Osteoblast (primary cell): ENCODE measurements around the gene CD74. TPM values are rescaled to one million over a fixed set of nuclear protein-coding genes. Genes with fewer than 3 reads are reported as not detected.

Experiments
- DNase-seq: peaks from one replicate; pipeline ENCODE4 v3.0.0; 2011; ENCODE audit warnings: low spot score, mixed read lengths; ENCODE audit not compliant: insufficient read length; ENCODE audit errors: missing footprints
- H2AFZ ChIP-seq: 2 replicates; pipeline ENCODE4 v1.6.0; 2011; ENCODE audit warnings: mild to moderate bottlenecking, low read length
- H3K27ac ChIP-seq: 2 replicates; pipeline ENCODE4 v1.5.1; 2011; ENCODE audit warnings: mild to moderate bottlenecking, low read depth, low read length, moderate library complexity
- H3K27me3 ChIP-seq: 2 replicates; pipeline ENCODE4 v1.6.0; 2012; ENCODE audit warnings: mild to moderate bottlenecking, control low read depth, inconsistent platforms, low read length, moderate library complexity; ENCODE audit not compliant: insufficient read depth
- H3K36me3 ChIP-seq: 2 replicates; pipeline ENCODE4 v1.5.1; 2011; ENCODE audit warnings: mild to moderate bottlenecking, low read length, control low read depth, moderate library complexity; ENCODE audit not compliant: insufficient read depth
- H3K4me1 ChIP-seq: 2 replicates; pipeline ENCODE4 v1.5.1; 2011; ENCODE audit warnings: mild to moderate bottlenecking, low read length, control low read depth, moderate library complexity; ENCODE audit not compliant: insufficient read depth
- H3K4me2 ChIP-seq: 2 replicates; pipeline ENCODE4 v1.6.0; 2011; ENCODE audit warnings: mild to moderate bottlenecking, low read length; ENCODE audit not compliant: insufficient read depth
- H3K4me3 ChIP-seq: fragments of 200-600 bp; sonication (generic); 3 replicates; pipeline ENCODE4 v1.5.1; 2012; ENCODE audit warnings: mild to moderate bottlenecking, low read length, inconsistent platforms; ENCODE audit not compliant: insufficient read depth
- H3K79me2 ChIP-seq: 2 replicates; pipeline ENCODE4 v1.6.0; 2012; ENCODE audit warnings: mild to moderate bottlenecking, low read length, control low read depth, inconsistent platforms; ENCODE audit not compliant: insufficient read depth
- H3K9me3 ChIP-seq: 2 replicates; pipeline ENCODE4 v1.5.1; 2011; ENCODE audit warnings: low read depth, low read length, control low read depth
- H4K20me1 ChIP-seq: 2 replicates; pipeline ENCODE4 v1.6.0; 2012; ENCODE audit warnings: mild to moderate bottlenecking, low read length, control low read depth; ENCODE audit not compliant: insufficient read depth
- total RNA-seq: library from RNA; depleted of rRNA; stranded (reverse); fragments of >200 nt; gene quantifications from 2 replicates; pipeline ENCODE4 v1.2.3, GENCODE V29; 2012
- TF ChIP-seq, protein P1 (sequence below): IDR thresholded peaks from 2 replicates; pipeline ENCODE4 v1.5.1; 2011; ENCODE audit warnings: mild to moderate bottlenecking, low read depth, low read length, moderate library complexity; ENCODE audit errors: extremely low read depth

The CD74 gene
- total RNA-seq, 1 donor = 21.4 TPM

GRCh38 chr5:150406723-150407095 lies 6.0 kb downstream of the CD74 start:
- Histone ChIP-seq H4K20me1 (no peaks in the 10 kb centered on the region), H3K27ac (no peak overlapping the region), H3K36me3 (no peaks in the 10 kb centered on the region), H3K4me2 (no peak overlapping the region), H3K4me1 (peaks cover 5% of the 10 kb centered on the region), H2AFZ (no peak overlapping the region), H3K27me3 (no peaks in the 10 kb centered on the region), H3K4me3 (no peak overlapping the region), H3K79me2 (no peaks in the 10 kb centered on the region), H3K9me3 (no peaks in the 10 kb centered on the region)
- DNase-seq = peak; percentile 31
- TF ChIP-seq, protein P1, sequence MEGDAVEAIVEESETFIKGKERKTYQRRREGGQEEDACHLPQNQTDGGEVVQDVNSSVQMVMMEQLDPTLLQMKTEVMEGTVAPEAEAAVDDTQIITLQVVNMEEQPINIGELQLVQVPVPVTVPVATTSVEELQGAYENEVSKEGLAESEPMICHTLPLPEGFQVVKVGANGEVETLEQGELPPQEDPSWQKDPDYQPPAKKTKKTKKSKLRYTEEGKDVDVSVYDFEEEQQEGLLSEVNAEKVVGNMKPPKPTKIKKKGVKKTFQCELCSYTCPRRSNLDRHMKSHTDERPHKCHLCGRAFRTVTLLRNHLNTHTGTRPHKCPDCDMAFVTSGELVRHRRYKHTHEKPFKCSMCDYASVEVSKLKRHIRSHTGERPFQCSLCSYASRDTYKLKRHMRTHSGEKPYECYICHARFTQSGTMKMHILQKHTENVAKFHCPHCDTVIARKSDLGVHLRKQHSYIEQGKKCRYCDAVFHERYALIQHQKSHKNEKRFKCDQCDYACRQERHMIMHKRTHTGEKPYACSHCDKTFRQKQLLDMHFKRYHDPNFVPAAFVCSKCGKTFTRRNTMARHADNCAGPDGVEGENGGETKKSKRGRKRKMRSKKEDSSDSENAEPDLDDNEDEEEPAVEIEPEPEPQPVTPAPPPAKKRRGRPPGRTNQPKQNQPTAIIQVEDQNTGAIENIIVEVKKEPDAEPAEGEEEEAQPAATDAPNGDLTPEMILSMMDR = no peak

- H3K4me3 ChIP-seq = no peak overlapping the region
- no peaks in the 10 kb centered on the region for H3K36me3 ChIP-seq
- H4K20me1 ChIP-seq = no peaks in the 10 kb centered on the region
- no peak overlapping the region for H2AFZ ChIP-seq
- H3K4me1 ChIP-seq = peaks cover 5% of the 10 kb centered on the region
- TF ChIP-seq, protein P1 = no peak
- H3K27ac ChIP-seq = no peak overlapping the region
- H3K79me2 ChIP-seq = no peaks in the 10 kb centered on the region
- no peaks in the 10 kb centered on the region for H3K9me3 ChIP-seq
- H3K4me2 ChIP-seq = no peak overlapping the region
- peak; percentile 70 for DNase-seq
- H3K27me3 ChIP-seq = no peaks in the 10 kb centered on the region
Measured at GRCh38 chr5:150406103-150406722, 6.5 kb downstream of the CD74 start.

GRCh38 chr5:150404941-150405816 lies 7.5 kb downstream of the CD74 start:
- peak; percentile 42 for DNase-seq
- H3K4me2 ChIP-seq = no peak overlapping the region
- peaks cover 9% of the 10 kb centered on the region for H3K36me3 ChIP-seq
- no peak overlapping the region for H3K27ac ChIP-seq
- H3K79me2 ChIP-seq = no peaks in the 10 kb centered on the region
- no peaks in the 10 kb centered on the region for H3K27me3 ChIP-seq
- TF ChIP-seq, protein P1 = no peak
- peaks cover 3% of the 10 kb centered on the region for H3K4me1 ChIP-seq
- no peak overlapping the region for H3K4me3 ChIP-seq
- no peaks in the 10 kb centered on the region for H3K9me3 ChIP-seq
- H2AFZ ChIP-seq = no peak overlapping the region
- H4K20me1 ChIP-seq = no peaks in the 10 kb centered on the region

GRCh38 chr5:150404535-150404934 lies 8.2 kb downstream of the CD74 start:
- H3K27ac ChIP-seq = no peak overlapping the region
- H4K20me1 ChIP-seq = no peaks in the 10 kb centered on the region
- TF ChIP-seq, protein P1 = no peak
- H3K27me3 ChIP-seq = no peaks in the 10 kb centered on the region
- peak; percentile 29 for DNase-seq
- no peaks in the 10 kb centered on the region for H3K9me3 ChIP-seq
- H3K79me2 ChIP-seq = no peaks in the 10 kb centered on the region
- no peak overlapping the region for H3K4me2 ChIP-seq
- H3K4me1 ChIP-seq = no peaks in the 10 kb centered on the region
- no peak overlapping the region for H2AFZ ChIP-seq
- no peak overlapping the region for H3K4me3 ChIP-seq
- peaks cover 10% of the 10 kb centered on the region for H3K36me3 ChIP-seq
